ENCODE data around the gene KY.

KY gene

GRCh38 chr3:134624537-134625287, 26.1 kb downstream of the KY start:
- no peak for DNase-seq (ENCODE audit: insufficient read length, low spot score)
- TF ChIP-seq POLR2A (IDR thresholded peaks at IDR 0.05; ENCODE audit: low read depth, low read length) = no peak
- FAIRE-seq = no peak

- TF ChIP-seq POLR2A (IDR thresholded peaks at IDR 0.05; ENCODE audit: low read depth, low read length) = no peak
- FAIRE-seq (no peak), DNase-seq (ENCODE audit: insufficient read length, low spot score) (no peak)
Measured at GRCh38 chr3:134623615-134624245, 27.1 kb downstream of the KY start.

GRCh38 chr3:134622806-134623365, 27.9 kb downstream of the KY start:
- no peak for TF ChIP-seq POLR2A (IDR thresholded peaks at IDR 0.05; ENCODE audit: low read depth, low read length)
- FAIRE-seq = no peak
- no peak for DNase-seq (ENCODE audit: insufficient read length, low spot score)

GRCh38 chr3:134621854-134622253, 29.0 kb downstream of the KY start:
- FAIRE-seq (no peak), DNase-seq (ENCODE audit: insufficient read length, low spot score) (no peak)
- no peak for TF ChIP-seq POLR2A (IDR thresholded peaks at IDR 0.05; ENCODE audit: low read depth, low read length)

- DNase-seq (ENCODE audit: insufficient read length, low spot score) (no peak), FAIRE-seq (no peak)
- TF ChIP-seq POLR2A (IDR thresholded peaks at IDR 0.05; ENCODE audit: low read depth, low read length) = no peak
Measured at GRCh38 chr3:134620476-134621115, 30.2 kb downstream of the KY start.

- no peak for TF ChIP-seq POLR2A (IDR thresholded peaks at IDR 0.05; ENCODE audit: low read depth, low read length)
- FAIRE-seq (no peak), DNase-seq (ENCODE audit: insufficient read length, low spot score) (no peak)
Measured at GRCh38 chr3:134619884-134620445, 30.9 kb downstream of the KY start.

- FAIRE-seq (no peak), DNase-seq (ENCODE audit: insufficient read length, low spot score) (no peak)
- no peak for TF ChIP-seq POLR2A (IDR thresholded peaks at IDR 0.05; ENCODE audit: low read depth, low read length)
Measured at GRCh38 chr3:134619301-134619615, 31.6 kb downstream of the KY start.

- DNase-seq (ENCODE audit: insufficient read length, low spot score) = no peak
- no peak for FAIRE-seq
- no peak for TF ChIP-seq POLR2A (IDR thresholded peaks at IDR 0.05; ENCODE audit: low read depth, low read length)
Measured at GRCh38 chr3:134618478-134619300, 32.1 kb downstream of the KY start.

GRCh38 chr3:134617608-134618477, 33.0 kb downstream of the KY start:
- FAIRE-seq = no peak
- no peak for TF ChIP-seq POLR2A (IDR thresholded peaks at IDR 0.05; ENCODE audit: low read depth, low read length)

GRCh38 chr3:134615743-134616142, 35.1 kb downstream of the KY start:
- FAIRE-seq (no peak), DNase-seq (ENCODE audit: insufficient read length, low spot score) (no peak)

More at GRCh38 chr3:134617608-134618477, 33.0 kb downstream of the KY start:
- DNase-seq (ENCODE audit: insufficient read length, low spot score) = no peak

GRCh38 chr3:134614955-134615354, 35.9 kb downstream of the KY start:
- FAIRE-seq (no peak), DNase-seq (ENCODE audit: insufficient read length, low spot score) (no peak)
- TF ChIP-seq POLR2A (IDR thresholded peaks at IDR 0.05; ENCODE audit: low read depth, low read length) = no peak

More at GRCh38 chr3:134615743-134616142, 35.1 kb downstream of the KY start:
- no peak for TF ChIP-seq POLR2A (IDR thresholded peaks at IDR 0.05; ENCODE audit: low read depth, low read length)

- no peak for FAIRE-seq
- no peak for TF ChIP-seq POLR2A (IDR thresholded peaks at IDR 0.05; ENCODE audit: low read depth, low read length)
- DNase-seq (ENCODE audit: insufficient read length, low spot score) = no peak
Measured at GRCh38 chr3:134613006-134613520, 37.8 kb downstream of the KY start.

Measured in H54 (cell line).